IMR-90 (cell line): ENCODE results near the gene FBRSL1. TPM values are rescaled to one million over a fixed set of nuclear protein-coding genes. Genes with fewer than 3 reads are reported as not detected.

ENCODE experiments used
- ATAC-seq: fragments of 200-7000 bp; cut with Tn5 transposase; 2 replicates; pipeline ENCODE4 v1.9.1; 2020; ENCODE audit warnings: low read depth, mild to moderate bottlenecking, moderate library complexity
- BruUV-seq: library from RNA; stranded (reverse); fragments of 400-500 nt; replicated peaks from 2 replicates; lab custom pipeline; 2021; lab: Mats Ljungman, UMichigan
- CTCF ChIA-PET: fragments of 300-600 bp; formaldehyde crosslinking; extraction: SDS; loops from one replicate; lab custom pipeline; 2021; ENCODE audit warnings: antibody characterized with exemption; lab: Yijun Ruan, JAX
- POLR2A ChIA-PET: fragments of 300-600 bp; sonication (Branson Sonifier 250); formaldehyde crosslinking; loops from one replicate; lab custom pipeline; 2022; ENCODE audit warnings: antibody characterized with exemption; ENCODE audit not compliant: unreplicated experiment; lab: Charles Lee
- DNase-seq: peaks from one replicate; pipeline ENCODE4 v3.0.0; 2013
- H2AFZ ChIP-seq: replicated peaks from 2 replicates; pipeline ENCODE3; 2013; ENCODE audit warnings: low read length, mild to moderate bottlenecking; ENCODE audit not compliant: poor library complexity
- H2AK5ac ChIP-seq: 2 replicates; pipeline ENCODE4 v1.6.1; 2013; ENCODE audit warnings: low read depth, low read length, inconsistent platforms
- H2AK9ac ChIP-seq: replicated peaks from 2 replicates; pipeline ENCODE3; 2013; ENCODE audit warnings: mild to moderate bottlenecking, low read depth, low read length, moderate library complexity; ENCODE audit not compliant: poor library complexity
- H2BK120ac ChIP-seq: 2 replicates; pipeline ENCODE4 v1.6.1; 2013; ENCODE audit warnings: low read depth, low read length, inconsistent platforms
- H2BK15ac ChIP-seq: 3 replicates; pipeline ENCODE4 v1.6.1; 2013; ENCODE audit warnings: low read depth, low read length, inconsistent platforms
- H2BK20ac ChIP-seq: 2 replicates; pipeline ENCODE4 v1.6.1; 2013; ENCODE audit warnings: low read depth, mild to moderate bottlenecking, inconsistent platforms, low read length, moderate library complexity
- H2BK5ac ChIP-seq: 2 replicates; pipeline ENCODE4 v1.6.1; 2013; ENCODE audit warnings: mild to moderate bottlenecking, low read depth, low read length, inconsistent platforms; ENCODE audit not compliant: poor library complexity, severe bottlenecking
- H3K14ac ChIP-seq: replicated peaks from 2 replicates; pipeline ENCODE4 v1.6.1; 2013; ENCODE audit warnings: low read depth, low read length, inconsistent platforms
- H3K18ac ChIP-seq: 2 replicates; pipeline ENCODE4 v1.6.1; 2013; ENCODE audit warnings: low read depth, low read length, control low read depth
- H3K23ac ChIP-seq: 2 replicates; pipeline ENCODE4 v1.6.1; 2013; ENCODE audit warnings: low read depth, low read length, inconsistent platforms
- H3K27ac ChIP-seq: 2 replicates; pipeline ENCODE4 v1.5.1; 2013; ENCODE audit warnings: mild to moderate bottlenecking, control low read depth, low read length; ENCODE audit not compliant: insufficient read depth
- H3K27me3 ChIP-seq: 2 replicates; pipeline ENCODE4 v1.6.1; 2013; ENCODE audit warnings: low read length; ENCODE audit not compliant: control insufficient read depth, insufficient read depth
- H3K36me3 ChIP-seq: 2 replicates; pipeline ENCODE4 v1.6.1; 2013; ENCODE audit warnings: low read length, mixed read lengths; ENCODE audit not compliant: control insufficient read depth, insufficient read depth
- H3K4ac ChIP-seq: 2 replicates; pipeline ENCODE4 v1.6.1; 2013; ENCODE audit warnings: low read depth, low read length, inconsistent platforms
- H3K4me1 ChIP-seq: 2 replicates; pipeline ENCODE4 v1.6.1; 2013; ENCODE audit warnings: low read length, mixed read lengths; ENCODE audit not compliant: control insufficient read depth, insufficient read depth
- H3K4me2 ChIP-seq: 2 replicates; pipeline ENCODE4 v1.6.1; 2013; ENCODE audit warnings: low read depth, mild to moderate bottlenecking, control low read depth, low read length, moderate library complexity
- H3K4me3 ChIP-seq: 2 replicates; pipeline ENCODE4 v1.5.1; 2013; ENCODE audit warnings: low read depth, mild to moderate bottlenecking, control low read depth, low read length, moderate library complexity; ENCODE audit not compliant: insufficient read depth
- H3K56ac ChIP-seq: 2 replicates; pipeline ENCODE4 v1.6.1; 2013; ENCODE audit warnings: low read length, inconsistent platforms; ENCODE audit not compliant: insufficient read depth; ENCODE audit errors: extremely low read depth
- H3K79me1 ChIP-seq, 2 experiments: 2 replicates each; pipeline ENCODE4 v1.6.1; 2013; ENCODE audit warnings: low read length in 2 of 2, inconsistent platforms in 1 of 2, low read depth in 1 of 2
- H3K9ac ChIP-seq: 2 replicates; pipeline ENCODE4 v1.6.1; 2013; ENCODE audit warnings: low read depth, low read length, control low read depth
- H3K9me1 ChIP-seq: 2 replicates; pipeline ENCODE4 v1.6.1; 2013; ENCODE audit warnings: low read length, inconsistent platforms; ENCODE audit not compliant: insufficient read depth
- H3K9me3 ChIP-seq: 2 replicates; pipeline ENCODE4 v1.6.1; 2013; ENCODE audit warnings: low read length; ENCODE audit not compliant: control insufficient read depth, insufficient read depth
- H4K20me1 ChIP-seq: 2 replicates; pipeline ENCODE4 v1.6.1; 2013; ENCODE audit warnings: low read length, inconsistent platforms; ENCODE audit not compliant: insufficient read depth
- H4K5ac ChIP-seq: 2 replicates; pipeline ENCODE4 v1.6.1; 2013; ENCODE audit warnings: mild to moderate bottlenecking, low read depth, low read length, control low read depth
- H4K8ac ChIP-seq, 2 experiments: 2 replicates each; pipeline ENCODE4 v1.6.1; 2013; ENCODE audit warnings: low read depth in 2 of 2, low read length in 2 of 2, control low read depth in 1 of 2, inconsistent platforms in 1 of 2
- H4K91ac ChIP-seq: 2 replicates; pipeline ENCODE4 v1.6.1; 2013; ENCODE audit warnings: low read depth, low read length, inconsistent platforms; ENCODE audit not compliant: insufficient read depth
- BHLHE40 ChIP-seq: fragments of 150-350 bp; IDR thresholded peaks from 2 replicates; pipeline ENCODE4 v1.6.1; 2016; ENCODE audit warnings: mild to moderate bottlenecking, low read depth, low read length
- CEBPB ChIP-seq: IDR thresholded peaks from 2 replicates; pipeline ENCODE4 v1.6.1; 2012; ENCODE audit warnings: low read depth, low read length, improper control_type of control experiment
- CHD1 ChIP-seq: IDR thresholded peaks from 2 replicates; pipeline ENCODE4 v1.6.1; 2012; ENCODE audit warnings: low read depth, low read length, improper control_type of control experiment
- CTCF ChIP-seq: conservative IDR thresholded peaks from 2 replicates; pipeline ENCODE4 v1.5.1; 2012; ENCODE audit warnings: mild to moderate bottlenecking, low read depth, low read length, improper control_type of control experiment
- MAZ ChIP-seq: IDR thresholded peaks from 2 replicates; pipeline ENCODE4 v1.6.1; 2012; ENCODE audit warnings: low read depth, mild to moderate bottlenecking, low read length, improper control_type of control experiment, moderate library complexity, borderline replicate concordance
- MXI1 ChIP-seq: IDR thresholded peaks from 2 replicates; pipeline ENCODE4 v1.6.1; 2012; ENCODE audit warnings: low read depth, mild to moderate bottlenecking, low read length, moderate library complexity, borderline replicate concordance
- POLR2A ChIP-seq: IDR thresholded peaks from 2 replicates; pipeline ENCODE4 v1.6.1; 2012; ENCODE audit warnings: mild to moderate bottlenecking, low read depth, low read length
- RAD21 ChIP-seq: IDR thresholded peaks from 2 replicates; pipeline ENCODE4 v1.6.1; 2012; ENCODE audit warnings: low read length, improper control_type of control experiment
- RCOR1 ChIP-seq: IDR thresholded peaks from 2 replicates; pipeline ENCODE4 v1.6.1; 2012; ENCODE audit warnings: mild to moderate bottlenecking, low read length, improper control_type of control experiment; ENCODE audit not compliant: insufficient replicate concordance
- USF2 ChIP-seq: fragments of 150-350 bp; IDR thresholded peaks from 2 replicates; pipeline ENCODE4 v1.6.1; 2017; ENCODE audit warnings: mild to moderate bottlenecking, antibody characterized with exemption, low read length, low read depth
- WGBS, 2 experiments: methylation state at CpG; one replicate each; pipeline versions ENCODE4 v1.1.5 to v1.1.7; 2013; ENCODE audit warnings: missing lambda C conversion rate in 2 of 2; ENCODE audit not compliant: insufficient read length in 1 of 2; ENCODE audit errors: extremely low coverage in 2 of 2; 5-methylcytosine and 5-hydroxymethylcytosine counted together
- dilution Hi-C: fragments of 300-500 bp; cut with HindIII; formaldehyde crosslinking; loops from one replicate; pipeline ENCODE4 v1.14.3; 2018; ENCODE audit warnings: low sequenced_read_pairs; ENCODE audit not compliant: unreplicated experiment
- in situ Hi-C: fragments of 300-500 bp; cut with MboI; formaldehyde crosslinking; loops from 3 replicates; pipeline ENCODE4 v1.14.3; 2019; ENCODE audit warnings: low sequenced_read_pairs, inconsistent platforms, mixed read lengths
- intact Hi-C: fragments of 100-400 bp; cut with micrococcal nuclease; formaldehyde crosslinking; loops from 2 replicates; pipeline ENCODE4 v1.10.0; 2022
- polyA plus RNA-seq, 3 experiments: library from polyadenylated mRNA; depleted of rRNA; stranded (reverse); fragments of >200 nt; gene quantifications; 2 replicates each; pipeline ENCODE4 v1.2.3, GENCODE V29; 2012; ENCODE audit warnings: low replicate concordance in 1 of 3
- total RNA-seq: library from RNA; depleted of rRNA; stranded (reverse); fragments of >200 nt; gene quantifications from 2 replicates; pipeline ENCODE4 v1.2.3, GENCODE V29; 2012

Gene FBRSL1
- total and polyA plus RNA-seq, 2 of the 4 experiments (the other 2 are of a cell fraction) = 0.36 to 10.8 TPM

GRCh38 chr12:132548430-132549058 lies 58.6 kb downstream of the FBRSL1 start:
- H2BK120ac ChIP-seq = no peak overlapping the region
- H4K91ac ChIP-seq = no peak overlapping the region
- no peak overlapping the region for H4K5ac ChIP-seq
- H3K4me1 ChIP-seq = no peaks in the 10 kb centered on the region
- intact Hi-C loops (no loop called here), dilution Hi-C loops (no loop called here), in situ Hi-C loops (no loop called here)
- peaks cover 5% of the 10 kb centered on the region for H3K36me3 ChIP-seq
- TF ChIP-seq CEBPB = no peak
- no peak for TF ChIP-seq MXI1
- TF ChIP-seq RCOR1 = no peak
- TF ChIP-seq RAD21 = no peak
- TF ChIP-seq POLR2A = no peak
- no peak for TF ChIP-seq CTCF
- TF ChIP-seq BHLHE40 = no peak
- no peak for TF ChIP-seq MAZ
- no peak for TF ChIP-seq CHD1
- no peak for TF ChIP-seq USF2
- H2AK9ac ChIP-seq = no peak overlapping the region
- no peak overlapping the region for H3K27ac ChIP-seq
- H3K18ac ChIP-seq = no peak overlapping the region
- POLR2A ChIA-PET = no interaction called here
- peaks cover 0 to 3% of the 10 kb centered on the region in 2 experiments; a peak in 1 of 4 replicates for H3K79me1 ChIP-seq
- no peak overlapping the region for H2AK5ac ChIP-seq
- H3K9me1 ChIP-seq = peaks cover 5% of the 10 kb centered on the region; the same call in 1 of the 2 replicates
- WGBS, 2 experiments = 93% methylated on average over 14 of the region's 28 CpGs; no CpG with 5 or more reads in 1 of the 2 experiments
- H2AFZ ChIP-seq = no peak overlapping the region
- BruUV-seq = no TSS peak
- H3K56ac ChIP-seq = no peak overlapping the region
- no peak overlapping the region for H3K23ac ChIP-seq
- no peak overlapping the region for H2BK20ac ChIP-seq
- H3K9ac ChIP-seq = no peak overlapping the region
- no peak overlapping the region for H3K4me3 ChIP-seq
- H2BK15ac ChIP-seq = no peak overlapping the region
- CTCF ChIA-PET = no interaction called here
- no peak for DNase-seq
- no peak overlapping the region for H3K14ac ChIP-seq
- H3K4me2 ChIP-seq = no peak overlapping the region
- no peak overlapping the region for H4K8ac ChIP-seq
- no peaks in the 10 kb centered on the region for H3K9me3 ChIP-seq
- H3K27me3 ChIP-seq = no peaks in the 10 kb centered on the region
- peaks cover 12% of the 10 kb centered on the region for H4K20me1 ChIP-seq
- no peak overlapping the region for H3K4ac ChIP-seq
- no peak for ATAC-seq
- H2BK5ac ChIP-seq = no peak overlapping the region
